Measurements from ENCODE around the gene POLR1A.

POLR1A gene

GRCh38 chr2:86140969-86141392 is 35.3 kb upstream of the POLR1A start:
- ATAC-seq (ENCODE audit: insufficient read depth, low read depth) (no peak), DNase-seq (no peak)
- no peaks in the 10 kb centered on the region for H3K27me3 ChIP-seq (ENCODE audit: insufficient read depth, low read length, poor library complexity)
- H3K79me2 ChIP-seq (ENCODE audit: insufficient read depth, low read length): no peaks in the 10 kb centered on the region
- TF ChIP-seq CTCF (IDR thresholded peaks at IDR 0.05; ENCODE audit: borderline replicate concordance, extremely low read depth, low read length, poor library complexity, severe bottlenecking) (no peak), EZH2 (IDR thresholded peaks at IDR 0.05; ENCODE audit: borderline replicate concordance, low read depth, low read length, severe bottlenecking) (no peak)
- H3K4me3 ChIP-seq (ENCODE audit: low read depth in 1 of 2, low read length in 2 of 2): no peak overlapping the region
- no peaks in the 10 kb centered on the region for H3K4me1 ChIP-seq (ENCODE audit: insufficient read depth, low read length)
- no peaks in the 10 kb centered on the region for H4K20me1 ChIP-seq (ENCODE audit: insufficient read depth, low read length)
- no peak overlapping the region for H3K9ac ChIP-seq (ENCODE audit: low read depth, low read length)
- no peak overlapping the region for H2AFZ ChIP-seq (ENCODE audit: low read depth, low read length)
- H3K27ac ChIP-seq (ENCODE audit: low read length): no peak overlapping the region
- no peak overlapping the region for H3K4me2 ChIP-seq (ENCODE audit: insufficient read depth, low read length)
- H3K36me3 ChIP-seq (ENCODE audit: insufficient read depth, low read length): peaks cover 94% of the 10 kb centered on the region
- H3K9me3 ChIP-seq (ENCODE audit: insufficient read depth, low read length, severe bottlenecking): no peaks in the 10 kb centered on the region

- Histone ChIP-seq H3K4me3 (ENCODE audit: low read depth in 1 of 2, low read length in 2 of 2) (no peak overlapping the region), H3K36me3 (ENCODE audit: insufficient read depth, low read length) (peaks cover 94% of the 10 kb centered on the region), H3K79me2 (ENCODE audit: insufficient read depth, low read length) (no peaks in the 10 kb centered on the region), H3K27ac (ENCODE audit: low read length) (no peak overlapping the region), H3K9me3 (ENCODE audit: insufficient read depth, low read length, severe bottlenecking) (no peaks in the 10 kb centered on the region), H4K20me1 (ENCODE audit: insufficient read depth, low read length) (no peaks in the 10 kb centered on the region), H3K4me2 (ENCODE audit: insufficient read depth, low read length) (no peak overlapping the region), H2AFZ (ENCODE audit: low read depth, low read length) (no peak overlapping the region), H3K27me3 (ENCODE audit: insufficient read depth, low read length, poor library complexity) (no peaks in the 10 kb centered on the region), H3K9ac (ENCODE audit: low read depth, low read length) (no peak overlapping the region), H3K4me1 (ENCODE audit: insufficient read depth, low read length) (no peaks in the 10 kb centered on the region)
- no peak for DNase-seq
- no peak for ATAC-seq (ENCODE audit: insufficient read depth, low read depth)
- TF ChIP-seq EZH2 (IDR thresholded peaks at IDR 0.05; ENCODE audit: borderline replicate concordance, low read depth, low read length, severe bottlenecking) (no peak), CTCF (IDR thresholded peaks at IDR 0.05; ENCODE audit: borderline replicate concordance, extremely low read depth, low read length, poor library complexity, severe bottlenecking) (no peak)
These were observed 34.3 kb upstream of the POLR1A start for GRCh38 chr2:86139981-86140380.

- no peak overlapping the region for H3K9ac ChIP-seq (ENCODE audit: low read depth, low read length)
- no peak overlapping the region for H2AFZ ChIP-seq (ENCODE audit: low read depth, low read length)
- no peak overlapping the region for H3K27ac ChIP-seq (ENCODE audit: low read length)
- H4K20me1 ChIP-seq (ENCODE audit: insufficient read depth, low read length): no peaks in the 10 kb centered on the region
- H3K9me3 ChIP-seq (ENCODE audit: insufficient read depth, low read length, severe bottlenecking): no peaks in the 10 kb centered on the region
- DNase-seq (no peak), ATAC-seq (ENCODE audit: insufficient read depth, low read depth) (no peak)
- H3K27me3 ChIP-seq (ENCODE audit: insufficient read depth, low read length, poor library complexity): no peaks in the 10 kb centered on the region
- no peak overlapping the region for H3K4me2 ChIP-seq (ENCODE audit: insufficient read depth, low read length)
- H3K79me2 ChIP-seq (ENCODE audit: insufficient read depth, low read length): no peaks in the 10 kb centered on the region
- no peaks in the 10 kb centered on the region for H3K4me1 ChIP-seq (ENCODE audit: insufficient read depth, low read length)
- TF ChIP-seq CTCF (IDR thresholded peaks at IDR 0.05; ENCODE audit: borderline replicate concordance, extremely low read depth, low read length, poor library complexity, severe bottlenecking) (no peak), EZH2 (IDR thresholded peaks at IDR 0.05; ENCODE audit: borderline replicate concordance, low read depth, low read length, severe bottlenecking) (no peak)
- H3K4me3 ChIP-seq (ENCODE audit: low read depth in 1 of 2, low read length in 2 of 2): no peak overlapping the region
- H3K36me3 ChIP-seq (ENCODE audit: insufficient read depth, low read length): peaks cover 94% of the 10 kb centered on the region
These were observed 33.3 kb upstream of the POLR1A start for GRCh38 chr2:86138736-86139625.

Data from DND-41 (cell line).